Esophagus squamous epithelium (tissue), 5 donors: ENCODE measurements around the gene BRMS1. TPM values are rescaled to one million over a fixed set of nuclear protein-coding genes. Genes with fewer than 3 reads are reported as not detected.

ENCODE experiments used
- DNase-seq: peaks from one replicate; lab custom pipeline; 2025; lab: John Stamatoyannopoulos, UW
- H3K27ac ChIP-seq, 4 donors: fragments of 200-600 bp; sonication (generic); one replicate each; pipeline ENCODE4 v1.5.1; 2016 to 2019; ENCODE audit warnings: mild to moderate bottlenecking in 1 of 4
- H3K27me3 ChIP-seq, 4 donors: fragments of 200-600 bp; sonication (generic); 1 replicate in 3 of 4; 2 replicates in 1 of 4; pipeline versions ENCODE4 v1.5.1 to v1.6.0; 2017 to 2021; ENCODE audit warnings: antibody characterized with exemption in 1 of 4
- H3K36me3 ChIP-seq, 3 donors: fragments of 200-600 bp; sonication (generic); one replicate each; pipeline ENCODE4 v1.5.1; 2016 to 2019
- H3K4me1 ChIP-seq, 3 donors: fragments of 200-600 bp; sonication (generic); one replicate each; pipeline ENCODE4 v1.5.1; 2017 to 2019
- H3K4me3 ChIP-seq, 4 donors: fragments of 200-600 bp; sonication (generic); 1 replicate in 3 of 4; 2 replicates in 1 of 4; pipeline ENCODE4 v1.5.1; 2016 to 2019; ENCODE audit warnings: mild to moderate bottlenecking in 2 of 4, moderate library complexity in 1 of 4
- H3K9me3 ChIP-seq, 3 donors: fragments of 200-600 bp; sonication (generic); one replicate each; pipeline ENCODE4 v1.5.1; 2016 to 2019
- POLR2A ChIP-seq, 4 donors: fragments of 450-650 bp; IDR thresholded peaks; one replicate each; pipeline ENCODE4 v1.6.1; 2017; ENCODE audit warnings: antibody characterized with exemption in 4 of 4, mild to moderate bottlenecking in 4 of 4, moderate library complexity in 3 of 4
- WGBS, 2 donors: methylation state at CpG; one replicate each; pipeline ENCODE4 v1.1.5; 2018; 5-methylcytosine and 5-hydroxymethylcytosine counted together
- intact Hi-C: fragments of 100-400 bp; cut with DNase I; formaldehyde crosslinking; loops from one replicate; pipeline ENCODE4 v1.15.0; 2022
- total RNA-seq, 4 donors: library from RNA; depleted of rRNA; stranded (reverse); fragments of >200 nt; gene quantifications; one replicate each; pipeline ENCODE4 v1.1.0, GENCODE V29; 2016
- TF ChIP-seq, protein P1 (sequence below), 6 experiments: fragments of 450-650 bp in 4 of 6; fragments of 200-600 bp in 2 of 6; sonication (generic) in 2 of 6; IDR thresholded peaks; one replicate each; pipeline ENCODE4 v1.5.1; 2016 to 2019; ENCODE audit warnings: antibody characterized with exemption in 6 of 6, mild to moderate bottlenecking in 4 of 6, moderate library complexity in 4 of 6
- donor health status: DM: yes; HTN: yes; CAD: no.

BRMS1 gene
- total RNA-seq, 4 donors from 2014 or later, result 43.8 to 65.5 (median 56.8) TPM

DNA sequence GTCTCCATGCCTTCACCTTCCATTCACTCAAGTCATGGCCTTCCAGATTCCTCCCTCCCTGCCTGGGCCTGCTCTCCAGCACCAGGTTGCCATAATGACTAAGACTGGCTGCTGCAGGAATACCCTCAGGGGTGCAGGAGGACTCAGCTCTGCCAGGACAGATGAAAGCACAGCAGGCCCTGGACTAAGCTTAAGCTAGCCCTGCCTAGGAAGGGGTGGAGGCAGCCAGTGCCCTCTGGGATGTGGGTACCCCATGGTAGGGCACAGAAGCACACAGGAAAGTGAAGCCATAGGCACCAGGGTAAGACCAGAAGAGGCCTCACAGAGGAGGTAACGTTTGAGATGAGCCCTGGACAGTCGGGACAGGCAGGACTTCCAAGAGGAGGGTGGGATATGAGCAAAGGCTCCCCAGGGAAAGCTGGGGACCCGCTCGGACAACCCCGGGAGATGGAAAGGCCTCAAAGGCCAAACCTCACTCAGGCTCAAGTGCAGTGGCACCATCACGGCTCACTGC is 5.7 kb downstream of the BRMS1 start:
- Histone ChIP-seq H3K9me3 (no peaks in the 10 kb centered on the region), H3K4me1 (peaks cover 54 to 75% (median 59%) of the 10 kb centered on the region in 3 donors), H3K36me3 (peaks cover 0 to 58% (median 29%) of the 10 kb centered on the region in 3 donors), H3K27me3 (no peaks in the 10 kb centered on the region), H3K27ac (peak overlapping the region; percentile 86 to 94 (median 88)), H3K4me3 (no peak overlapping the region)
- intact Hi-C loops, result no loop called here
- TF ChIP-seq, protein P1, sequence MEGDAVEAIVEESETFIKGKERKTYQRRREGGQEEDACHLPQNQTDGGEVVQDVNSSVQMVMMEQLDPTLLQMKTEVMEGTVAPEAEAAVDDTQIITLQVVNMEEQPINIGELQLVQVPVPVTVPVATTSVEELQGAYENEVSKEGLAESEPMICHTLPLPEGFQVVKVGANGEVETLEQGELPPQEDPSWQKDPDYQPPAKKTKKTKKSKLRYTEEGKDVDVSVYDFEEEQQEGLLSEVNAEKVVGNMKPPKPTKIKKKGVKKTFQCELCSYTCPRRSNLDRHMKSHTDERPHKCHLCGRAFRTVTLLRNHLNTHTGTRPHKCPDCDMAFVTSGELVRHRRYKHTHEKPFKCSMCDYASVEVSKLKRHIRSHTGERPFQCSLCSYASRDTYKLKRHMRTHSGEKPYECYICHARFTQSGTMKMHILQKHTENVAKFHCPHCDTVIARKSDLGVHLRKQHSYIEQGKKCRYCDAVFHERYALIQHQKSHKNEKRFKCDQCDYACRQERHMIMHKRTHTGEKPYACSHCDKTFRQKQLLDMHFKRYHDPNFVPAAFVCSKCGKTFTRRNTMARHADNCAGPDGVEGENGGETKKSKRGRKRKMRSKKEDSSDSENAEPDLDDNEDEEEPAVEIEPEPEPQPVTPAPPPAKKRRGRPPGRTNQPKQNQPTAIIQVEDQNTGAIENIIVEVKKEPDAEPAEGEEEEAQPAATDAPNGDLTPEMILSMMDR (IDR thresholded peaks at IDR 0.05), result no peak
- TF ChIP-seq POLR2A (IDR thresholded peaks at IDR 0.05), result no peak
- no peak for DNase-seq
- WGBS, 2 donors, result 47 to 55% methylated on average over 2 to 6 of the region's 6 CpGs

DNA sequence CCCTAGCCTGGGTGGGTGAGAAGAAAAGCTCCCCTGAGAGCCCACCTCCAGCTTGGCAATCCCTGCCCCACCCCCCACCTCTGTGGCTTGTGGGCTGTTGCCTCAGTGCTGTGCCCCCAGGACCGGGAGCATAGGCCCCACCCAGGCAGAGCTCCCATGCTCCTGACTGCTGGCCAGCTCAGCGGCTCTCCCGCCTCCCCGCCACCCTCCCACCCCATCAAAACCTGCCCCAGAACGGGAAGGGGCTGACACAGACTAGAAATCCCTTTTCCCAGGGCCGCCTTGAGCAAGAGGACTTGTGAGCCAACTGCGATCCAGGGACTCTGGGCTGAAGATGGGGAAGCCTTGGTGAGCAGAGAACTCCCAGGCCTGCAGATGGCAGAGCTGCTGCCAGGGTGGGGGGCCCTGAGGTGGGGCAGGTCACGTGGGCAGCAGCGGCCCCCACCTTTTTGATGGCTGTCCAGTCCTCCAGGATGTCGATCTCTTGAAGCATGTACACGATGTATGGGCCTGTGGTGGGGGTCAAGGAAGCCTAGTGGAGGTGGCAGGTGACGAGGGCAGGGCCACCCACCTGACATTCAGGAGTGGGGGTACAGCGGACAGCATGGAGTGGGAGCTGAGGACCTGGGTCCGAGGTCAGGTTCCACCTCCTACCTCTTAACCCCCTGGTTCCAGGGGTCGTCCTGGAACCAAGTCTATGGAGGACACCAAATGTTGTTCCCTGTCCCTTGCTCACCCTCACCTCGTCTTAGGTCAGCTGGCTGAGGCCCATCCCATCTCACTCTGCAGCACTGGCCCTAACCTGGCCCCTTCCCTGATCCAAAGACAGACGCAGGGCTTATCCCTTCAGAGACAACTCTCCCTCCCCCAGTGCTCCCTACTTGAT is 6.4 kb downstream of the BRMS1 start:
- Histone ChIP-seq H3K27me3 (no peaks in the 10 kb centered on the region), H3K36me3 (peaks cover 1 to 65% (median 33%) of the 10 kb centered on the region in 3 donors), H3K4me1 (peaks cover 47 to 75% (median 57%) of the 10 kb centered on the region in 3 donors), H3K27ac (peak overlapping the region; percentile 86 to 94 (median 88)), H3K4me3 (no peak overlapping the region), H3K9me3 (no peaks in the 10 kb centered on the region)
- 33 to 74% methylated on average over 5 to 8 of the region's 17 CpGs for WGBS, 2 donors
- TF ChIP-seq, protein P1 (IDR thresholded peaks at IDR 0.05), result no peak
- no peak for TF ChIP-seq POLR2A (IDR thresholded peaks at IDR 0.05)
- no peak for DNase-seq
- intact Hi-C loops, result no loop called here

DNA sequence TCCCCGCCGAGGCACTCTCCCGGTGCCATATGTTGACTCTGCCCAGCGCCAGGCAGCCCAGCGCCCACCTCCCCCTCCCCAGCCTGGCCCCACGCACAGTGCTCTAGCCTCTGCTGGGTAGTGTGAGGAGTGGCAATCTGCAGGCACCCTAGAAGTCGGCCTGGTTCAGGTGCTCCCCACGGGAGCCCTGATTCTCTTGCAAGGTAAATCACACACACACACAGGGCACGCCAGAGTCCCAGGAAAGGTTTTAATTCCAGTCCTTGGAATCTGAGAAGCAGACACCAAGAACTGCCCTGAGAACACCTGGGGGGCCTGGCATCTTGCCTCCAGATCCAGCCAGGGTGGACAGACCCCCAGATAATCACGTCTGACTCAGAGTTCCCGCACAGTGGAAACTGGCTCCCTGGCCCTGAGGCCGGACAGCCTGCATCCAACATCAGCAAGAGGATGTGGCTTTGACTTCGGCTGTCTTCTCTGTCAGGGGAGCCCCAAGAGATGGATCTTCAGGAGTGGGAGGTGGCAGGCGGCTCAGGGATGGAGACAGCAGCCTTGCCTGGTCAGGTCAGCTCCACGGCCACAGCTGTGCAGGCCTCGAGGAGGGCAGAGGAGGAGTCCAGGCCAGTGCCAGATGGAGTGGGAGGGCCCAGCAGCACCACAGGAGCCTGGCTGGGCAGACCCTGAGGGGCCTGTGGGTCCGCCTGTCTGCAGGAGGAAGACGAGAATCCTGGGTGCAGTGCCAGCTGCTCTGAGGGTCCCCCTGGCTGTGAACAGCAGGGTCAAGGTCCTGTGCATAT is 7.6 kb downstream of the BRMS1 start:
- peak overlapping the region in 2 of 4 donors; percentile 71 to 75 for H3K4me3 ChIP-seq

GRCh38 chr11:66336234-66337102 is 8.4 kb downstream of the BRMS1 start, which contains the start of gene RIN1:
RIN1 (minus strand) TSS chr11:66336434; CDS start chr11:66336402, 32 bp downstream.
- H3K27me3 ChIP-seq, result no peaks in the 10 kb centered on the region

More for the DNA sequence above, 7.6 kb downstream of the BRMS1 start:
- DNase-seq, result no peak
- WGBS, 2 donors, result 54% methylated on average over 5 of the region's 18 CpGs; no CpG with 5 or more reads in 1 of the 2 donors
- peaks cover 11 to 69% (median 44%) of the 10 kb centered on the region in 3 donors for H3K36me3 ChIP-seq
- H3K9me3 ChIP-seq, result no peaks in the 10 kb centered on the region
- H3K27me3 ChIP-seq, result no peaks in the 10 kb centered on the region
- intact Hi-C loops, result no loop called here
- no peak for TF ChIP-seq POLR2A (IDR thresholded peaks at IDR 0.05)
- H3K27ac ChIP-seq, result peak overlapping the region; percentile 86 to 94 (median 88)
- H3K4me1 ChIP-seq, result peaks cover 45 to 71% (median 52%) of the 10 kb centered on the region in 3 donors

More at GRCh38 chr11:66336234-66337102, 8.4 kb downstream of the BRMS1 start, which contains the start of gene RIN1:
- Histone ChIP-seq H3K36me3 (peaks cover 11 to 69% (median 41%) of the 10 kb centered on the region in 3 donors), H3K27ac (peak within 1 kb of the TSS; percentile 86 to 94 (median 88)), H3K4me1 (peaks cover 45 to 71% (median 52%) of the 10 kb centered on the region in 3 donors), H3K9me3 (no peaks in the 10 kb centered on the region), H3K4me3 (peak within 1 kb of the TSS; percentile 58 to 75 (median 64))
- DNase-seq, result no peak
- peak in 1 of 4 donors; percentile 50 for TF ChIP-seq POLR2A (IDR thresholded peaks at IDR 0.05)
- TF ChIP-seq, protein P1 (IDR thresholded peaks at IDR 0.05), result peak in 3 of 6 experiments; percentile 8 to 31 (median 17)
- intact Hi-C loops, result no loop called here
- 2 to 12% methylated on average over 3 to 9 of the region's 22 CpGs for WGBS, 2 donors
